GM12875 (cell line): ENCODE data around the gene LIPN.
"Not testable (repeated sequence)": the region's sequence is repeated elsewhere in the genome, so short reads cannot be mapped to it uniquely, and the experiment has no call there.

ENCODE experiments used
- H3K4me3 ChIP-seq: one replicate; pipeline ENCODE4 v1.5.1; 2011; ENCODE audit warnings: low read depth, low read length, control low read depth
- CTCF ChIP-seq: IDR thresholded peaks from 2 replicates; pipeline ENCODE4 v1.5.1; 2011; ENCODE audit warnings: low read depth, mild to moderate bottlenecking, control low read depth, inconsistent platforms, low read length, moderate library complexity, borderline replicate concordance; ENCODE audit not compliant: insufficient read depth

The LIPN gene

DNA sequence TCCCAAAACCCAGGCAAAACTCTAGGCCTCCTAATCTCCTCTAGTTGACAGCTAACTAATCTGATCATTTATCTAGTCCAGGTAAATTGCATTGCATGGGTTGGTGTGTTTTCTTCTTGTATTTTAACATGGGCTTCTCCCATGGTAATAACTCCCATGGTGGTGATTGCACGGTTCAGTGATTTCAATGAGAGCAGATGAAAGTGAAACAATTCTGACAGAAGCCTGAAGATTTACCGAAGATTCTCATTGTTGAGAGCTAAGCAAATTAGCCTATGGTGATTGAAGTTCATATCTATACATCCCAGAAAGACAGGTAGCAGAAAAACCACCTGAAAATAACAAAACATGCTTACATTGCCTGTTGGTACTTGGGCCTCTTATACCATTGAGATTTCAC lies 26.6 kb upstream of the LIPN start:
- no peak overlapping the region for H3K4me3 ChIP-seq
- TF ChIP-seq CTCF = no peak

DNA sequence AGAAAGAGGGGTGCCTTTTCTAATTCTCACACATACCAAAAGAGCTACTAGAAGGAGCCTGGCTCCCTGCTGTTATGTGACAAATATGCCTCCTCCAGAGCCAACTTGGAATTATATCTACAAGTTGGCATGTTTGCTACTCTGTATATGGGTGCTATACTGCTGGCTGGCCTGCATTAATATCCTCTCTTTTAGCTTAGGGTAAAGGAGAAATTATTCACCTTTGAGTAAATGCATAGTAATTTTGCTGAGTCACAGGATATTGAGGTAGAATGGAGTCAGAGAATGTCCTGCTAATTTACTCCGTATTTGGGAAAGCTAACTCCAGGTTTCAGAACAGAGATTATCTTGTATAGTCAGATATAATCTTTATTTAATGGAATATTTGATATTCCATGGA lies 24.2 kb upstream of the LIPN start:
- no peak overlapping the region for H3K4me3 ChIP-seq
- no peak for TF ChIP-seq CTCF

- not testable (repeated sequence) for H3K4me3 ChIP-seq
Observed at GRCh38 chr10:88741921-88742320, 17.9 kb upstream of the LIPN start.

DNA sequence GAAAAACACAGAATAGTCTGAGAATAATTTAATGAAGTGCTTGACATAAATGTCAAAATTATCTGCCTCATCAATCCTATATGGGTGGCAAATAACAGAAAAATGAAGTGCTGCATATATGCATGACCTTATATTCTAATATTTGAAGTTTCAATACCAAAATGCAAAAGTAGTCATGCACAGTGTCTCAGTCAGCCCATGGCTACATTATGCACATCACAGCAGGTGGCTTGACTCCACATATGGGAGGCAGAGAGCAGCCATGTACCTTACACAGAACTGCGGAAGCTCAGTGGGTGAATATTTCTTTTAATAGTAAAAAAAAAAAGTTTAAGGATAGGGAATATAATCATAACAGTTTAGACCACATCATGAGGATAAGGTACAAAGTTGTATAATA lies 17.4 kb upstream of the LIPN start:
- H3K4me3 ChIP-seq = no peak overlapping the region
- TF ChIP-seq CTCF = no peak

DNA sequence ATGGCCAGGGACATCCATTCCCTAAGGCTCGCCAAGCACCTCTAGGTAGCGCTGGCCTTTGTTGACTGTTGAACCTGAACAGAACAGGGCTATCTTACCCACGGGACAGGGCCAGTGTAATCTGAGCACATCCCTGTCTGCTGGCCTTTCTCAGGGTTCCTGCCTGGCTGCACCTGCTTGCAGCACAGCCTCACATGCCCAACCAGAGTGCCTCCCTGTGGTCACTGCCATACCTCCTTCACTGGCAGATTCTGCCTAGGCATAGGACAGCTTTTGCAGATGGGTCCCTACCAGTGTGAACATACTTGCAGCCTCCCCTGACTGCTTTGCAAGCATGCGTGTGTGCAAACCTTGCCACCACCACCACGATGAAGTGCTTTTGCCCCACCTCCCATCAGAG lies 15.8 kb upstream of the LIPN start:
- no peak for TF ChIP-seq CTCF
- H3K4me3 ChIP-seq = no peak overlapping the region

GRCh38 chr10:88745633-88746032 lies 14.2 kb upstream of the LIPN start:
- no peak for TF ChIP-seq CTCF
- H3K4me3 ChIP-seq = no peak overlapping the region

GRCh38 chr10:88754287-88754686 lies 5.5 kb upstream of the LIPN start:
- H3K4me3 ChIP-seq = no peak overlapping the region
- TF ChIP-seq CTCF = no peak

DNA sequence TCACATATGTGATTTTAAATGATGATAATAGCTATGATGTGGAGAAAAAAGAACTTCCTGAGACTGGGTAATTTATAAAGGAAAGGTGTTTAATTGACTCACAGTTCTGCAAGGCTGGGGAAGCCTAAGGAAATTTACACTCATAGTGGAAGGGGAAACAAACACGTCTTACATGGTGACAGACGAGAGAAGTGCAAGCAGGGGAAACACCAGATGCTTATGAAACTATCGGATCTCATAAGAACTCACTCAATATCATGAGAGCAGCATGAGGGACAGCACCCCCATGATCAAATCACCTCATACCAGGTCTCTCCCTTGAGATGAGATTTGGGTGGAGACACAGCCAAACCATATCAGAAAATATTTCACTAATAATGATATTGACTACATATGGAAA lies 4.1 kb upstream of the LIPN start:
- no peak overlapping the region for H3K4me3 ChIP-seq
- no peak for TF ChIP-seq CTCF
